MG63 (cell line): ENCODE measurements around the gene BCHE. TPM values are rescaled to one million over a fixed set of nuclear protein-coding genes. Genes with fewer than 3 reads are reported as not detected.

Source experiments
- DNase-seq: peaks from one replicate; pipeline ENCODE4 v3.0.0-alpha.2; 2020
- H3K27me3 ChIP-seq: fragments of 250-450 bp; sonication (Bioruptor Pico); 2 replicates; pipeline ENCODE4 v1.5.1; 2020; ENCODE audit warnings: mild to moderate bottlenecking, moderate library complexity
- H3K36me3 ChIP-seq: fragments of 250-450 bp; sonication (Bioruptor Pico); 2 replicates; pipeline ENCODE4 v1.5.1; 2020; ENCODE audit warnings: mild to moderate bottlenecking, moderate library complexity
- H3K4me3 ChIP-seq: fragments of 250-450 bp; sonication (Bioruptor Pico); 2 replicates; pipeline ENCODE4 v1.5.1; 2020; ENCODE audit warnings: mild to moderate bottlenecking, moderate library complexity
- H3K9me3 ChIP-seq: fragments of 250-450 bp; sonication (Bioruptor Pico); 2 replicates; pipeline ENCODE4 v1.5.1; 2020; ENCODE audit warnings: mild to moderate bottlenecking, moderate library complexity
- total RNA-seq: library from RNA; depleted of rRNA; stranded (reverse); fragments of >200 nt; shearing (Covaris generic); gene quantifications from 2 replicates; pipeline ENCODE4 v1.2.3, GENCODE V29; 2014; ENCODE audit warnings: low replicate concordance

Gene BCHE
- total RNA-seq, 1 experiment from 2014 or later = not detected

DNA sequence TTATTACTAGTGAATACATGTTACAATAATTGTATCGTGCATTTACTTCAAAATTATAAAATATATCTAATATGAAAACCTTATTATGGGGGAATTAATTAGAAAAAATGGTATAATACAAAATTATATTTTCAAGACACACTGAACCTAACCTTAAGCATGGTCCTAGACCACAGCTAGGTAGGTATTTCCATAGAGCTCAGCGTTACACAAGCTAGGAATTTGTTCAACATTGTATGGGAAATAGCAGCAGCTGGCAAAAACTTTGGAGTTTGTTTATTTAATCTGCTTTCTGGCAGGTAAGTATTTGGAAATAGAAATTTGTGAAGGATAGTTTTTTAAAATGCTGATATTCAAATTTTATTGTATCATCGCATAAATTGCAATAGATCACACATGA, 52.9 kb downstream of the BCHE start:
- H3K4me3 ChIP-seq = no peak overlapping the region
- H3K36me3 ChIP-seq = no peaks in the 10 kb centered on the region
- DNase-seq = no peak
- H3K9me3 ChIP-seq = no peaks in the 10 kb centered on the region
- no peaks in the 10 kb centered on the region for H3K27me3 ChIP-seq

DNA sequence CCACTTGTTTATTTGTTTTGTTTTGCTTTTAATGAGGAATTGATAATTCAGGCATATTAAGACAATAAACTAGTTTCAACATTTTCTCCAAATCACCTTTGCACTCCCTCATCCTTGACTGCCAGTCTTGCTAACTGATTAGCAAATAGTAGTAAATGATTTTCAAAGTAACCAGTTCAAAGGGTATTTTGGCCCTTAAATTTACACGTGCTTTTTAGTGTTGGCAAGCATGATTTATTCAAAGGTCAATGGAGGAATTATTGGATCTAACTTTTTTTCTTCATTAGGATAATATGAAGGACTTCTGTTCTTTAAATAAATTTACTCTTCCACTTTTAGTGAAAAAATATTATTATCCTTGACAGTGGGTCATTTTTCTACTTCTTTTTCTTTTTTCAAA, 53.8 kb downstream of the BCHE start:
- no peak for DNase-seq
- Histone ChIP-seq H3K9me3 (no peaks in the 10 kb centered on the region), H3K36me3 (no peaks in the 10 kb centered on the region), H3K4me3 (no peak overlapping the region), H3K27me3 (no peaks in the 10 kb centered on the region)

DNA sequence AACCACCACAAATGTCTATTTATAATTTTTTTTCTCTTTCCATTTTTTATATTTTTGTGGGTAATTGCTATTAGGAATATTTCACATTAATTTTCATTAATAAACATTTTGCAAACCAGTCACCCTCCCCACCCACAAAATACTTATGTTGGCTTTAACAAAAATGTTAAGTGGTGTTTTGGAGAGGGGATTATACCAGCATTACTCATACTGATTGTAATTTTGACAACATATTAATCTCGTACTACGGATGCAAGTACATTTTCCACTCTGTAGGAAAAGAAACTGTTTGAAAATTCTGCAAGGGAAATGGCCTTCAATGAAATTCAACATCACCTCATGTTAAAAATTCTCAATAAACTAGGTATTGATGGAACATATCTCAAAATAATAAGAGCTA, 58.3 kb downstream of the BCHE start:
- no peaks in the 10 kb centered on the region for H3K27me3 ChIP-seq
- H3K9me3 ChIP-seq = no peaks in the 10 kb centered on the region
- H3K4me3 ChIP-seq = no peak overlapping the region
- H3K36me3 ChIP-seq = no peaks in the 10 kb centered on the region
- DNase-seq = no peak

DNA sequence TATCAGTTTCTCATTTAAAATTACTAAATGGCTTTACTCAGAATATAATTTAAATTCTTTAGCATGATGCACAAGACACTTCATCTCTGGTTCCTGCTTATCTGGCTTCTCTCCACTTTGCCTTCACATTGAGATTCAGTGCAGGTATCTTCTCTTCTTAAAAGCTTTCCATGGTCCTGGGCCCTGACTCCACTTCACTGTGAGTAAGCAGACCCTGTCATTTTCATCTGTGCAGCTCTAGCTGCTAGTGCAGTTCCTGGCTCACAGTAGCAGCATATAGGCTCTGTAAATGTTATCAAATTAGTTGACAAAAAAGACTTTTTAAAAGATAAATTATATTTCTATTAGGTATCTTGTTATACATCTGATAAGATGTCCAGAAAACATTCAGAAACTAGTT, 58.8 kb downstream of the BCHE start:
- Histone ChIP-seq H3K36me3 (no peaks in the 10 kb centered on the region), H3K9me3 (no peaks in the 10 kb centered on the region), H3K4me3 (no peak overlapping the region), H3K27me3 (no peaks in the 10 kb centered on the region)
- no peak for DNase-seq

DNA sequence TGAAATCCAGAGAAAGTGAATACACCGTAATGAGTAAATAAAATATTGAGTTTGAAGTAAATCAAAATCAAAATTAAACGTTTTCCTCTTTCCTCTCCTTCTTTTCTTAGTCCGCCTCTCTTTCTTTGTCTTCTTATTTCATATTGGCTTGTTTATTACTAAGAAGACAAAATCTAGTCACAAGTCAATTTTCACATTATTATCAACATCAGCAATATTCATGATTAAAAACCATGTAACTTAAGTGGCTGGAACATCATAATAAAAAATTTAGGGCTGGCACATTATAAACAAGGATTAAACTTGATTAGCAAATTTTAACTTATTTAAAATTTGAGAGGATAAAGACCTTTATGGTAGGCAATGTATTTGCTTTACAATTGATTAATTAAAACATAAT, 61.4 kb downstream of the BCHE start:
- H3K36me3 ChIP-seq = no peaks in the 10 kb centered on the region
- no peaks in the 10 kb centered on the region for H3K27me3 ChIP-seq
- no peak for DNase-seq
- H3K9me3 ChIP-seq = no peaks in the 10 kb centered on the region
- no peak overlapping the region for H3K4me3 ChIP-seq

DNA sequence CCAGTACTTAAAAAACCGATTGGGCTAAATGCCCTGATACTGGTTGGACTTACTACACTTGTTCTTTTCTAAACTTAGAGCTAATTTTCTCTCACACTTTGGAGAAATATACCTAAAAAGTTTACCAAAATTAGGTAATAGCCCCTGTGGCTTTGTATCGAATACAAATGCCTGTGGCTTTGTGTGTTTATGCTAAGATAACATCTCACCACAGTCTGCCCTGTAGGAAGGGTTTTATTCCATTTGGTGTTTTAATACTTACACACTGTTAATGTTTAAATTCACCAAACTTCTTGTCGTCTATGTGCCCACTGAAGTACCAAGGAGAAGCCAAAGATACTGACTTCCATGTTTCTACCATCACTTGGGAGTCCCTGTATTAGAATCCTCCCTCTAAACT, 66.4 kb downstream of the BCHE start:
- Histone ChIP-seq H3K9me3 (no peaks in the 10 kb centered on the region), H3K4me3 (no peak overlapping the region), H3K27me3 (no peaks in the 10 kb centered on the region), H3K36me3 (no peaks in the 10 kb centered on the region)
- no peak for DNase-seq

DNA sequence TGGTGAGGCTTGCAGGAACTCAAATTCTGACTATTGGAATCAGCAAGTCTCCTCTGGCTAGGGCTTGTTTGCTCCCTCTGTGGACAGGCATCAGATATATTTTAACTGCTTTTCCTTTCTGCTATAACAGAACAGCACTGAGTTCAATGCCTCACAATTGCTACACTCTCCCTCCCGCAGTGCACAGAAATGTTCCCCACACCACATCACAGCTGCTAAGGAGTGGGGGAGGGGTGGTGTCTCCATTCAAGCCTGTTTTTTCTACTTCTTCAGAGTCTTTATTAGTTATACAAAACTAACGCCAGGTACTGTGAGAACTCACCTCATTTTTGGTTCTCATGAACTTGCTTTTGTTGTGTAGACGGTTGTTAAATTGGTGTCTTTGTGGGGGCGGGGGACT, 68.5 kb downstream of the BCHE start:
- Histone ChIP-seq H3K4me3 (no peak overlapping the region), H3K27me3 (no peaks in the 10 kb centered on the region), H3K36me3 (no peaks in the 10 kb centered on the region), H3K9me3 (no peaks in the 10 kb centered on the region)
- DNase-seq = no peak

DNA sequence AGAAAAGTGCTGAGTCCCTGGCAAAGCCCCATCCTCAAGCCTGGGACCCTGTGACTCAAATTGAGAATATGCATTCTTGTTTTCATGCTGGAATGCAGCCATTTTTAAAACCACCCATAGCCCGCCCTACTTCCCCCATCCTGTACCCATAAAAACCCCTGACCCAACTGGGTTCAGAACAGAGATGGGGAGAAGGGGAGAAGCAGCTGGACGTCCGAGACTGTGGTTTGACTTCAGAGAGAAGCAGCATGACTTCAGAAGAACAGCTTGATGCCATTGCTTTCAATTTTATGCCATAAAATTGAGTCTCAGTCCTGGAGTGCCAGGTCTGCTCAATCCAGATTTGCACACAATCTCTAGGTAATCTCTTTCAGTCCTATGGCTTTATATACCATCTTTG, 78.2 kb downstream of the BCHE start:
- H3K9me3 ChIP-seq = no peaks in the 10 kb centered on the region
- no peaks in the 10 kb centered on the region for H3K27me3 ChIP-seq
- H3K4me3 ChIP-seq = no peak overlapping the region
- DNase-seq = no peak
- no peaks in the 10 kb centered on the region for H3K36me3 ChIP-seq

DNA sequence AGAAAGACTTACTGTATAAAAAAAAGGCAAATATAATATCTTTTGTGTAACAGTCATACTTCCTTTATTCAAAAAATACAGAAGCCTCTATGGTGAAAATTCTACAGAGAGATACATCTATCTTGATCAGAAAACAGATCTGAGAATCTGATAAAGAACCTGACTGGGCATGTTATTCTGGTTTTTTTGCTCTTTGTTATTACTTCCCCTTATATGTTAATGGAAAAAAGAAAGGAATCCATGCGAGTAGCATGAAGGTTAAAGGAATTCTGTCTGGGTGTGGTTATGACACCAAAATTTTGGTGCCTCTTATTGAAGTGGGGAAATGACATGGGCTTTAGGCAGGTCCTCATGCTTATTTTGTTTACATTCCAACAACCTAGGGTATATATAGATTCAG, 81.7 kb downstream of the BCHE start:
- Histone ChIP-seq H3K4me3 (no peak overlapping the region), H3K36me3 (no peaks in the 10 kb centered on the region), H3K9me3 (no peaks in the 10 kb centered on the region), H3K27me3 (no peaks in the 10 kb centered on the region)
- no peak for DNase-seq

DNA sequence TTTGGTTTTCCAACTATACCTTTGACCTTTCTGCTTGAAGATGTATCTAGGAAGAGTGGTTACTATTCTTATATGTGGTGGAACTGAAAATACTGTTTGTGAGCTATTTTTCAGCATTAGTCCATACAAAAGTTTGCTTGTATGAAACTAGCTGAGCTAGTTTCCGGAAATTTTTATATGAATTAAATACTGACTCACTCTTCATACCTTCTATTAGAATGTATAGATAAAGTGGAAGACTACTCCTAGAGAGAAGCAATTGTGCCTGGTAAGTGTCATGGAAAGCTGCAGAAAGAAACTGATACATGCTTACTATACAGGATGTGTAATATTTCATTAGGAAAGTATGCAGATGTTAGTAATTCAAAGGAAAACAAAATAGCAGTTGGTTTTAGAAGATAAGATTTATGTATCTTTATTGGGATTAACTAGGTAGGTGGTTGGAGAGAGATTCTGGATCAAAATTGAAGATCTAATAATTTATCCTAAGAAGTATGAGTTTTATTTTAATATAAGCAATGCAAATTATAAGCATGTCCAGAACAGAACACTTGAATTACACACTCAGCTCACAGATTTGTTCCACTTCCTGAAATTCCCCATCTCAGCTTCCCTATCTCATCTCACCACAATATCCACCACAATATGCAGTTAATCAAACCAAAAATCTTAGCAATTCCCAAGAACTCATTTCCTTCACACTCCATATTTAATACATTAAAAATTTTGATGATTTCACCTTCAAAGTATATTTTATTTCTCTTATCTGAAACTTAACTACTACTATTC, 82.8 kb downstream of the BCHE start:
- H3K27me3 ChIP-seq = no peaks in the 10 kb centered on the region
- no peak for DNase-seq

DNA sequence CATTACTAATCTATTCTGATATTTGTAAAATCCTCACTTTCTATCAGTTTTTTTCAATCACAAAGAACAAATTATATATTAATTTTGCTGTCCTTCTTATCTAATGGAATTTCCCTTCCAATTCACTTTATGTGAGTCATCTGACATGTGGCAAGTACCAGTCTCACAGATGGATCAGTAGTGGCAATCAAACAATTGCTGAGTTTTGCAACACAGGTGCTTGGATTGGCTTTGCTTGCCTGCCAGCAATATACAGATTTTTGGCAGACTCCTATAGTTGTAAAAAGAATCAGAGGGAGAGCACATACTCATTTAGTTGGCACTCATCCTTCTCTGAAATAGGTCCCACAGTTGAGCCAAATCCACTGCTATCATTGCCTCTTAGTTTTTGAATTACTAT, 83.7 kb downstream of the BCHE start:
- H3K27me3 ChIP-seq = no peaks in the 10 kb centered on the region
- H3K36me3 ChIP-seq = no peaks in the 10 kb centered on the region
- DNase-seq = peak; percentile 52
- H3K9me3 ChIP-seq = no peaks in the 10 kb centered on the region
- H3K4me3 ChIP-seq = no peak overlapping the region

More for the DNA sequence above, 82.8 kb downstream of the BCHE start:
- Histone ChIP-seq H3K9me3 (no peaks in the 10 kb centered on the region), H3K36me3 (no peaks in the 10 kb centered on the region), H3K4me3 (no peak overlapping the region)

DNA sequence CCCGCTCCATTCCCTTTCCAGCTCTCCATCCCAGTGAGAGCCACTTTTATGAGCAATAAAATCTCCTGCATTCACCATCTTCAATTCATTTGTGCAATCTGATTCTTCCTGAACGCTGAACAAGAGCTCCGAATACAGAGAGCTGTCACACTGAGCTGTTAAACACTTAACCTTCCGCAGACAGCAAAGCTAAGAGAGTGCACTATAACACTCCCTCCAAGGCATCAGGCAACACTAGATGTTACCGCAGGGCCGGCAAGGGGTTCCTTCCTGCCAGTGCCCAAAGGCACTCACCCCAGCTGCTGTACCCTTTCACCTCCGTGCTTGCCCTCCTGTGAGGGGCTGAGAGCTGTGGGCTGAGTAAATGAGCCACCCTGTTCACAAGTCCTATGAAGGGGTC, 85.6 kb downstream of the BCHE start:
- Histone ChIP-seq H3K27me3 (no peaks in the 10 kb centered on the region), H3K9me3 (no peaks in the 10 kb centered on the region), H3K36me3 (no peaks in the 10 kb centered on the region), H3K4me3 (no peak overlapping the region)
- no peak for DNase-seq

DNA sequence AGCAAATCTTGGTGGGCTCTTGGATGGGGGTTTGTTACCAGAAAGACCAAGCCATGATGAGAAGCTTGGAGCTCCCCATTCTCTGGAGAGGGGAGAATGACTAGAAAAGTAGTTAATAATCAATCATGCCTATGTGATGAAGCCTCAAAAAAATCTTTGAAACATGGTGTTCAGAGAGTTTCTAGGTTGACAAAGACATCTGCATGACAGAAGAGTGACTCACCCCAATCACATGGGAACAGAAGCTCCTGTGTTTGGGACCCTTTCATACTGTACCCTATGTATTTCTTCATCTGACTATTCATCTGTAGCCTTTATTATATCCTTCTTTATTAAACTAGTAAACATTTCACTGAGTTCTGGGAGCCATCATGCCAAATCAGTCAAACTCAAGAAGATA, 87.4 kb downstream of the BCHE start:
- no peaks in the 10 kb centered on the region for H3K9me3 ChIP-seq
- no peak overlapping the region for H3K4me3 ChIP-seq
- H3K36me3 ChIP-seq = no peaks in the 10 kb centered on the region
- H3K27me3 ChIP-seq = no peaks in the 10 kb centered on the region
- no peak for DNase-seq

DNA sequence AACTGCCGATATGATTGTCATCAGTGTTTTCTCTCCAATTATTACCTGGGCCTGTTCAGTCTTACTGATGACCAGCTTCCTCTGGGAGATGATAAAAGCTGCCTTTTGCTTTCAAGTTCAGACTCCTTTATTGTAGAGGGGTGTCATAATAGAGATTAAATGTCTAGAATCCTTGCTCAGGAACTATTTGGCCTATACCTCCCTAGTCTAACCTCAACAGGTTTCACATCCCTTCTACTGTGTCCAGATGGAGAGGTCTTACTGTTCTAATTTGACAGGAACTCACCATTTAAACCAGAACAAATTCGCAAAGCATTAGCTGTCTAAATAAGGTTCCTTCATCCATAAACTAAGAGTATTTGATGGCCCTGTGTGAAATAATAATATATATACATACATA, 88.0 kb downstream of the BCHE start:
- H3K9me3 ChIP-seq = no peaks in the 10 kb centered on the region
- H3K4me3 ChIP-seq = no peak overlapping the region
- no peaks in the 10 kb centered on the region for H3K36me3 ChIP-seq
- DNase-seq = no peak
- H3K27me3 ChIP-seq = no peaks in the 10 kb centered on the region

DNA sequence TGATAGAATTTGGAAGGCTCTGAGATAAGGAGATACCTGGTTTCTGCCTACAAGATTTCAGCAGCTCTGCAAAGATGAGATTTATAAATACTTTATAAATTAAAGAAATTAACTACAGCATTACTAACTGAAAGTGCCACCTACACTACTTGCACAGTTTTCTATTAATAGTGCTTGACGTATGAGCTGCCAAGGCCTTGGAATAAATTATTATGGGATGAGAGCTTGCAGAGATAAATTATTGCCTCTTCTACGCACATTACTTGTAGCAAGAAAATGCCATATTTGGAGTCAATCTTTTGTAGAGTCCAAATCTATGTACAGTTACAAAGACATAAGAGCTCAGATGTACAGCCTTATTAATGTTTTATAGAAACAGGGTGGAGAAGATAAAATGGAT, 89.1 kb downstream of the BCHE start:
- H3K4me3 ChIP-seq = no peak overlapping the region
- no peaks in the 10 kb centered on the region for H3K36me3 ChIP-seq
- no peaks in the 10 kb centered on the region for H3K27me3 ChIP-seq
- H3K9me3 ChIP-seq = no peaks in the 10 kb centered on the region
- no peak for DNase-seq

DNA sequence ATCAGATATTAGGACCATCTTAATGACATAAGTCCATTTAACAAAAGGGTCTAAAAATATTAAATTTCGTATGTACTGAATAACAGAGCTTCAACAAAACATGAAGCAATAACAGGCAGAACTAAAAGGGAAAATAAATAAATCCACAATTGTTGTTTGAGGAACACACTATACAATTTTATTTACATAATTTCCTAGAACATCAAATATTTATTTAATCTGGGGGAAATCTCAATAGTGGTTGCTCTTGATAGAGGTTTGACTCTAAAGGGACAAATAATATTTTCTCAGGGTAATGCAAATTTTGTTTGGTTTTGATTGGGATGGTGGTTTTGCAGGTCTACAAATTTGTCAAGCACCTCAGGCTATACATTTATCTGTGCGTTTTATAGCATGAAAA, 90.3 kb downstream of the BCHE start:
- DNase-seq = no peak

DNA sequence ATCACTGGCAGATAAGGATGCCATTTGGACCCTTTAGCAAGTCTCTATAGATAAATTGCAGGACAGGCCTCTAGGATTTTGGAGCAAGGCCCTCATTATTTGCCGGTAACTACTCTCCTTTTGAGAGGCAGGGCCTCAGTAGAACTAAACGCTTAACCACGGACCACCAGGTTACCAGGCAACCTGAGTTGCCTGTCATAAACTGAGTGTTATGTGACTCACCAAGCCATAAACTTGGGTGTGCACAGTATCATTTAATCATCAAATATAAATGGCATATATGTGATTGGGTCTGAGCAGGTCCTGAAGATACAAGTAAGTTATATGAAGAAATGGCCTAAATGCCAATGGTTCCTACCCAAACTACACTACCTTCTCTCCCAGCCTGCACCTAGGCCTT, 93.2 kb downstream of the BCHE start:
- no peak for DNase-seq
- Histone ChIP-seq H3K4me3 (no peak overlapping the region), H3K36me3 (no peaks in the 10 kb centered on the region), H3K27me3 (no peaks in the 10 kb centered on the region), H3K9me3 (no peaks in the 10 kb centered on the region)

More for the DNA sequence above, 90.3 kb downstream of the BCHE start:
- H3K9me3 ChIP-seq = no peaks in the 10 kb centered on the region
- H3K27me3 ChIP-seq = no peaks in the 10 kb centered on the region
- no peaks in the 10 kb centered on the region for H3K36me3 ChIP-seq
- no peak overlapping the region for H3K4me3 ChIP-seq

DNA sequence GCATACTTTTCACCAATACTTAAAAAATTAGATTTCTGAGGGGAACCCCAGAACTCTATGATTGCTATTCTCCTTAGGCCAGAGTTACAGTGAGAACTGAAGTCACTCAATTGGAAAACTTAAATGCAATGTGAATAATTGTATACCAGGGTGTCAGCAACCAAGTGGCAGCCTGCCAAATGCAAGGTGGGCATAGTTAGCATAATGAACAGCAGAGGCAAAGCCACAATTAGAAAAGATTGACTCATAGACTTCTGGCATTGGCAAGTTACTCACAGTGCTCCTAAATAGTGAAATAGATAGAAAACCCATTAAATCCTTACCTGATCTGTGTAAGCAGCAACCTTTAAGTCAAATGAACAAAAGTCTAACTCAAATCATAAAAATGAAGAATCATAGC, 94.9 kb downstream of the BCHE start:
- Histone ChIP-seq H3K9me3 (no peaks in the 10 kb centered on the region), H3K36me3 (no peaks in the 10 kb centered on the region), H3K27me3 (no peaks in the 10 kb centered on the region), H3K4me3 (no peak overlapping the region)
- no peak for DNase-seq

DNA sequence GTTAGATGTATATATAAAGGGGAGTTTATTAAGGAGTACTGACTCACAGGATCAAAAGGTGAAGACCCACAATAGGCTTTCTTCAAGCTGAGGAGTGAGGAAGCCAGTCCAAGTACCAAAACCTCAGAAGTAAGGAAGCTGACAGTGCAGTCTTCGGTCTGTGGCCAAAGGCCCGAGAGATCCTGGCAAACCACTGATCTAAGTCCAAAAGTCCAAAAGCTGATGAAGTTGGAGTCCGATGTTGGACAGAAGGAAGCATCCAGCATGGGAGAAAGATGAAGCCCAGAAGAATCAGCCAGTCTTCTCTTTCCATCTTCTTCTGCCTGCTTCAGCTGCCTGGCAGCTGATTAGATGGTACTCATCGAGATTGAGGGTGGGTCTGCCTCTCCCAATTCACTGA, 107.5 kb downstream of the BCHE start:
- H3K9me3 ChIP-seq = no peaks in the 10 kb centered on the region
- H3K27me3 ChIP-seq = no peaks in the 10 kb centered on the region
- no peaks in the 10 kb centered on the region for H3K36me3 ChIP-seq
- no peak for DNase-seq
- no peak overlapping the region for H3K4me3 ChIP-seq
